Measurements from ENCODE around the gene LSP1.

- no peak for TF ChIP-seq CTCF (conservative IDR thresholded peaks at IDR 0.05; ENCODE audit: low read depth, low read length)
- no peak for TF ChIP-seq EZH2 (IDR thresholded peaks at IDR 0.05; ENCODE audit: borderline replicate concordance, low read depth, low read length, poor library complexity, severe bottlenecking)
These were observed 10.5 kb upstream of the LSP1 start for GRCh38 chr11:1842149-1843097.

Data from A673 (cell line).